T-helper 1 cell treated with Interleukin-12 subunit alpha and Interleukin-12 subunit beta and Interleukin-4 antibody, amounts not matched to agents 30 μg/mL and 1 μg/mL, for 36 hours (primary cell): ENCODE results near the gene NELL1.

Experiments used
- H3K27ac Mint-ChIP-seq: one replicate; pipeline ENCODE4 v1.8.0; 2021; ENCODE audit warnings: mild to moderate bottlenecking, mixed read lengths
- H3K27me3 Mint-ChIP-seq: one replicate; pipeline ENCODE4 v1.8.0; 2021; ENCODE audit warnings: low read depth, mixed read lengths
- H3K36me3 Mint-ChIP-seq: one replicate; pipeline ENCODE4 v1.8.0; 2021; ENCODE audit warnings: low read depth, mixed read lengths
- H3K4me1 Mint-ChIP-seq: one replicate; pipeline ENCODE4 v1.8.0; 2021; ENCODE audit warnings: low read depth, mixed read lengths
- H3K4me3 Mint-ChIP-seq: one replicate; pipeline ENCODE4 v1.8.0; 2021; ENCODE audit warnings: mild to moderate bottlenecking, moderate library complexity, mixed read lengths
- H3K9me3 Mint-ChIP-seq: one replicate; pipeline ENCODE4 v1.8.0; 2021; ENCODE audit warnings: mixed read lengths

NELL1 gene

GRCh38 chr11:20964985-20965384, 295.6 kb downstream of the NELL1 start:
- peaks cover 4% of the 10 kb centered on the region for H3K9me3 Mint-ChIP-seq
- no peaks in the 10 kb centered on the region for H3K27me3 Mint-ChIP-seq
- H3K4me1 Mint-ChIP-seq = no peaks in the 10 kb centered on the region
- no peak overlapping the region for H3K27ac Mint-ChIP-seq
- H3K4me3 Mint-ChIP-seq = no peak overlapping the region
- H3K36me3 Mint-ChIP-seq = no peaks in the 10 kb centered on the region

- H3K27ac Mint-ChIP-seq = no peak overlapping the region
- peaks cover 4% of the 10 kb centered on the region for H3K9me3 Mint-ChIP-seq
- no peak overlapping the region for H3K4me3 Mint-ChIP-seq
- H3K4me1 Mint-ChIP-seq = no peaks in the 10 kb centered on the region
- no peaks in the 10 kb centered on the region for H3K36me3 Mint-ChIP-seq
- H3K27me3 Mint-ChIP-seq = no peaks in the 10 kb centered on the region
Observed at GRCh38 chr11:20966489-20966888, 297.1 kb downstream of the NELL1 start.

GRCh38 chr11:20973940-20974559, 304.7 kb downstream of the NELL1 start:
- H3K4me3 Mint-ChIP-seq = no peak overlapping the region
- H3K4me1 Mint-ChIP-seq = no peaks in the 10 kb centered on the region
- H3K27ac Mint-ChIP-seq = no peak overlapping the region
- H3K9me3 Mint-ChIP-seq = no peaks in the 10 kb centered on the region
- H3K27me3 Mint-ChIP-seq = no peaks in the 10 kb centered on the region
- H3K36me3 Mint-ChIP-seq = no peaks in the 10 kb centered on the region

GRCh38 chr11:20980736-20981135, 311.4 kb downstream of the NELL1 start:
- H3K4me3 Mint-ChIP-seq = no peak overlapping the region
- H3K9me3 Mint-ChIP-seq = peaks cover 2% of the 10 kb centered on the region
- no peaks in the 10 kb centered on the region for H3K36me3 Mint-ChIP-seq
- H3K27ac Mint-ChIP-seq = peak overlapping the region; percentile 22
- no peaks in the 10 kb centered on the region for H3K4me1 Mint-ChIP-seq
- no peaks in the 10 kb centered on the region for H3K27me3 Mint-ChIP-seq

GRCh38 chr11:20990447-20990846, 321.1 kb downstream of the NELL1 start:
- peaks cover 15% of the 10 kb centered on the region for H3K9me3 Mint-ChIP-seq
- no peaks in the 10 kb centered on the region for H3K36me3 Mint-ChIP-seq
- no peaks in the 10 kb centered on the region for H3K27me3 Mint-ChIP-seq
- H3K4me3 Mint-ChIP-seq = no peak overlapping the region
- no peak overlapping the region for H3K27ac Mint-ChIP-seq
- no peaks in the 10 kb centered on the region for H3K4me1 Mint-ChIP-seq

- Mint-ChIP-seq H3K27me3 (no peaks in the 10 kb centered on the region), H3K4me1 (no peaks in the 10 kb centered on the region)
Observed at GRCh38 chr11:20991471-20991870, 322.1 kb downstream of the NELL1 start.

GRCh38 chr11:21007297-21007696, 337.9 kb downstream of the NELL1 start:
- H3K27me3 Mint-ChIP-seq = no peaks in the 10 kb centered on the region
- H3K27ac Mint-ChIP-seq = no peak overlapping the region
- no peaks in the 10 kb centered on the region for H3K36me3 Mint-ChIP-seq
- peaks cover 3% of the 10 kb centered on the region for H3K9me3 Mint-ChIP-seq
- H3K4me1 Mint-ChIP-seq = no peaks in the 10 kb centered on the region
- H3K4me3 Mint-ChIP-seq = no peak overlapping the region

More at GRCh38 chr11:20991471-20991870, 322.1 kb downstream of the NELL1 start:
- no peak overlapping the region for H3K4me3 Mint-ChIP-seq
- peaks cover 15% of the 10 kb centered on the region for H3K9me3 Mint-ChIP-seq
- no peaks in the 10 kb centered on the region for H3K36me3 Mint-ChIP-seq
- H3K27ac Mint-ChIP-seq = no peak overlapping the region

GRCh38 chr11:21018248-21018647, 348.9 kb downstream of the NELL1 start:
- no peak overlapping the region for H3K27ac Mint-ChIP-seq
- H3K27me3 Mint-ChIP-seq = no peaks in the 10 kb centered on the region
- H3K4me1 Mint-ChIP-seq = no peaks in the 10 kb centered on the region
- no peak overlapping the region for H3K4me3 Mint-ChIP-seq
- H3K9me3 Mint-ChIP-seq = peaks cover 7% of the 10 kb centered on the region
- H3K36me3 Mint-ChIP-seq = no peaks in the 10 kb centered on the region

DNA sequence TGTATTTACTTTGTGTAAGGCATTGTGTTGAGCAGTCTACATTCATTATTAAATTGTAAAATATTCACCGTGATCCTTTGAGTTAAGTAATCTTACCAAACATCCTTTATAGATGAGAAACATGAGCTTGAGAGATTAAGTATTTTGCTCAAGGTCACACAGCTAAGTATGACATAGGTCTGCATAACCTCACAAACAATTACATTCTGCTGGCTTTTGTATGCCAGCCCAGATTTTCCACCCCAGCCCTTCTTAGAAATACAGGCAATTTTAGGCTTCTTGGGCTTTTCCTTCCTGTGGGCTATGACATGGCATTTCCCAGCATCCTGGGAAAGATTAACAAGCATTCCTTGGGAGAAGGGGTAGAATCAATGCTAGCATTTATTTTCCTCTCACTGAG, 357.3 kb downstream of the NELL1 start:
- no peak overlapping the region for H3K27ac Mint-ChIP-seq
- no peak overlapping the region for H3K4me3 Mint-ChIP-seq
- no peaks in the 10 kb centered on the region for H3K27me3 Mint-ChIP-seq
- H3K36me3 Mint-ChIP-seq = no peaks in the 10 kb centered on the region
- no peaks in the 10 kb centered on the region for H3K9me3 Mint-ChIP-seq
- no peaks in the 10 kb centered on the region for H3K4me1 Mint-ChIP-seq

GRCh38 chr11:21037850-21038249, 368.5 kb downstream of the NELL1 start:
- Mint-ChIP-seq H3K27me3 (no peaks in the 10 kb centered on the region), H3K36me3 (no peaks in the 10 kb centered on the region), H3K9me3 (peaks cover 3% of the 10 kb centered on the region), H3K4me3 (no peak overlapping the region), H3K27ac (no peak overlapping the region), H3K4me1 (no peaks in the 10 kb centered on the region)

DNA sequence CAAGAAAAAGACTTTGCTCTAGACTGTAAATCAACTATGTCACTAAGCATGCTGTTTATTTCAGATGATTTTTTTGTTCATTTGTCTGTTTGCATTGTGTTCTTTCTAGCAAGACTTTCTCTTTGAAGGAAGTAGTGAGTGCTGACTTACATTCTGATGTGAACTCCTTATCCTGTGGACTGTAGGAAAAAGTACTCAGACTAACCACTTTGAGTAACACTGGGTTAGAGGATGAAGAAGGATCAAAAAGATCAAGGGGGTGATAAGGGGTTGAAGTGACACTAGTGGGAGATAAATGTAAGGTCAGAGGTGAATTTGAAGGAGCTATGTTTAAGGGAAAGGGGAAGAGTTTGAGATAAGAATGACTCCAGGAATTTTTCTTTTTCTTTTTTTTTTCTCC, 369.4 kb downstream of the NELL1 start:
- Mint-ChIP-seq H3K9me3 (peaks cover 3% of the 10 kb centered on the region), H3K36me3 (no peaks in the 10 kb centered on the region), H3K4me1 (no peaks in the 10 kb centered on the region), H3K27me3 (no peaks in the 10 kb centered on the region), H3K4me3 (no peak overlapping the region), H3K27ac (no peak overlapping the region)

DNA sequence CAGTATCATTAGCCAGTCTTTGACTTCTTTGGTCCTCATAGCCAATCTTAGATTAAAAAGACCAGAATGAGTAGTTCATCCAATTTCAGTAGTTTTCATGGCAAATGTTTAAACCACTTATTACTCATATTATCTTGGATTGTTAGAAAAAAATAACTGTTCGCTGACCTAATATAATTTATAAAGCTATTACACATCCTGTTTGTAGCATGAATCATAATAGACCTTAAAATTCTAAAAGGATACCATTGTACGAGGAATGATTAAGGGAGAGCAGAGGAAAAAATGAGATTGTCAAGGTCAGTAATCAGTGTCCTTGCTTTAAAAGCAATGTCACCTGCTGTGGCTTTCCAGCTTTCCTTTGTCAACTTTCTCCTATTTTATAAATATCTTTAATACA, 371.2 kb downstream of the NELL1 start:
- no peaks in the 10 kb centered on the region for H3K36me3 Mint-ChIP-seq
- peaks cover 3% of the 10 kb centered on the region for H3K9me3 Mint-ChIP-seq
- H3K4me1 Mint-ChIP-seq = no peaks in the 10 kb centered on the region
- H3K27me3 Mint-ChIP-seq = no peaks in the 10 kb centered on the region
- no peak overlapping the region for H3K27ac Mint-ChIP-seq
- no peak overlapping the region for H3K4me3 Mint-ChIP-seq

- no peak overlapping the region for H3K4me3 Mint-ChIP-seq
- H3K27ac Mint-ChIP-seq = no peak overlapping the region
- no peaks in the 10 kb centered on the region for H3K9me3 Mint-ChIP-seq
- H3K36me3 Mint-ChIP-seq = no peaks in the 10 kb centered on the region
- H3K27me3 Mint-ChIP-seq = no peaks in the 10 kb centered on the region
- H3K4me1 Mint-ChIP-seq = no peaks in the 10 kb centered on the region
Observed at GRCh38 chr11:21048626-21049025, 379.2 kb downstream of the NELL1 start.

DNA sequence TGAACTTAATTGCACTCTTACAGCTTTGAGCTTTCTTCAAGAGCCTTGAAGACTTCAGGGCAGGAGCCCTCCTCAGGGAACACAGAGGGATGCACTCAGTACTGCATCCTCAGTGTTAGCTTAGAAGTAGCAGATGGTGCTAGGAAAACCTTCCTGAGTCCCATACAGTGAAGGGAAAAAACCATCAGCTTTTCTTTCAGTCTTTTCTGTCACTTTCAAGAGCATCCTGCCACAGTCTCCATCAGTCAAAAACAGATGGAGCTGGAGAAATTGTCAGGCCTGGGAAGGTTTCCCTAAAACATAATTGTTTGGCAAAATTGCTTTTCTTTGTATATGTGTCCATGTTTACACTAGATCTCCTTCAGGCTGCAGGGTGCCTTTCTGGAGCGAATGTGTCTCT, 384.1 kb downstream of the NELL1 start:
- no peaks in the 10 kb centered on the region for H3K27me3 Mint-ChIP-seq
- no peak overlapping the region for H3K4me3 Mint-ChIP-seq
- H3K4me1 Mint-ChIP-seq = no peaks in the 10 kb centered on the region
- no peaks in the 10 kb centered on the region for H3K36me3 Mint-ChIP-seq
- H3K27ac Mint-ChIP-seq = no peak overlapping the region
- no peaks in the 10 kb centered on the region for H3K9me3 Mint-ChIP-seq

- Mint-ChIP-seq H3K27me3 (no peaks in the 10 kb centered on the region), H3K27ac (no peak overlapping the region), H3K9me3 (peaks cover 5% of the 10 kb centered on the region)
Observed at GRCh38 chr11:21056644-21057043, 387.3 kb downstream of the NELL1 start.

GRCh38 chr11:21059879-21060278, 390.5 kb downstream of the NELL1 start:
- Mint-ChIP-seq H3K4me1 (no peaks in the 10 kb centered on the region), H3K4me3 (no peak overlapping the region), H3K36me3 (no peaks in the 10 kb centered on the region), H3K27me3 (no peaks in the 10 kb centered on the region), H3K27ac (no peak overlapping the region), H3K9me3 (peaks cover 12% of the 10 kb centered on the region)

More at GRCh38 chr11:21056644-21057043, 387.3 kb downstream of the NELL1 start:
- H3K4me3 Mint-ChIP-seq = no peak overlapping the region
- no peaks in the 10 kb centered on the region for H3K4me1 Mint-ChIP-seq
- no peaks in the 10 kb centered on the region for H3K36me3 Mint-ChIP-seq
